Kidney epithelial cell (primary cell): ENCODE measurements around the gene ARAP2. TPM values are rescaled to one million over a fixed set of nuclear protein-coding genes. Genes with fewer than 3 reads are reported as not detected.

Source experiments
- DNase-seq: peaks from one replicate; pipeline ENCODE4 v3.0.0-alpha.2; 2010; ENCODE audit warnings: low read depth
- H3K27me3 ChIP-seq: 2 replicates; pipeline ENCODE4 v1.6.0; 2011; ENCODE audit warnings: low read length; ENCODE audit not compliant: control insufficient read depth, insufficient read depth
- H3K36me3 ChIP-seq: 2 replicates; pipeline ENCODE4 v1.5.1; 2011; ENCODE audit warnings: low read length; ENCODE audit not compliant: control insufficient read depth, insufficient read depth
- H3K4me3 ChIP-seq: 2 replicates; pipeline ENCODE4 v1.5.1; 2011; ENCODE audit warnings: low read depth, mild to moderate bottlenecking, control low read depth, low read length
- total RNA-seq: library from RNA; depleted of rRNA; stranded (reverse); fragments of >200 nt; gene quantifications from 2 replicates; pipeline ENCODE4 v1.2.3, GENCODE V29; 2015
- TF ChIP-seq, protein P1 (sequence below): IDR thresholded peaks from 2 replicates; pipeline ENCODE4 v1.5.1; 2011; ENCODE audit warnings: mild to moderate bottlenecking, moderate library complexity, low read length, control low read depth, inconsistent platforms; ENCODE audit not compliant: insufficient read depth, poor library complexity, severe bottlenecking

Gene ARAP2
- total RNA-seq, 1 donor from 2014 or later: 14.4 TPM

DNA sequence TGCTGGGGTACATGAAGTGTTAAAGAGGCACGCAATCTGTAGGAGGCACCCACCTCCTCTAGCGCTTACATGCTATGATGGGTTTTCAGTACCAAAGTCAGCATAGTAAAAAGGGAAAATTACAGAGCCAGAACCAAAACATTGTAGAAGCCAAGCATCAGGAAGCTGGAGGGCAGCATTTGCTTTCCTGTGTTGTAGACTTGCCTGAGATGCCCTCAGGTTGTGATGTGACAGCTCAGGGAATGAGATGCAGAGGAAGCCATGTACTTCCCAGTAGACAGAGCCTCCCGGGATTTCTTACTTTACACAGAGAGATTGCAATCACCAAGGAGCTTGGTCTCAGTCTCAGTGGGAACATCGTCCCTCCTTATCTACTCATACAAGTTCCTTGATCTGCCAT, 161.5 kb downstream of the ARAP2 start:
- no peaks in the 10 kb centered on the region for H3K36me3 ChIP-seq
- TF ChIP-seq, protein P1, sequence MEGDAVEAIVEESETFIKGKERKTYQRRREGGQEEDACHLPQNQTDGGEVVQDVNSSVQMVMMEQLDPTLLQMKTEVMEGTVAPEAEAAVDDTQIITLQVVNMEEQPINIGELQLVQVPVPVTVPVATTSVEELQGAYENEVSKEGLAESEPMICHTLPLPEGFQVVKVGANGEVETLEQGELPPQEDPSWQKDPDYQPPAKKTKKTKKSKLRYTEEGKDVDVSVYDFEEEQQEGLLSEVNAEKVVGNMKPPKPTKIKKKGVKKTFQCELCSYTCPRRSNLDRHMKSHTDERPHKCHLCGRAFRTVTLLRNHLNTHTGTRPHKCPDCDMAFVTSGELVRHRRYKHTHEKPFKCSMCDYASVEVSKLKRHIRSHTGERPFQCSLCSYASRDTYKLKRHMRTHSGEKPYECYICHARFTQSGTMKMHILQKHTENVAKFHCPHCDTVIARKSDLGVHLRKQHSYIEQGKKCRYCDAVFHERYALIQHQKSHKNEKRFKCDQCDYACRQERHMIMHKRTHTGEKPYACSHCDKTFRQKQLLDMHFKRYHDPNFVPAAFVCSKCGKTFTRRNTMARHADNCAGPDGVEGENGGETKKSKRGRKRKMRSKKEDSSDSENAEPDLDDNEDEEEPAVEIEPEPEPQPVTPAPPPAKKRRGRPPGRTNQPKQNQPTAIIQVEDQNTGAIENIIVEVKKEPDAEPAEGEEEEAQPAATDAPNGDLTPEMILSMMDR: no peak
- H3K27me3 ChIP-seq: no peaks in the 10 kb centered on the region
- H3K4me3 ChIP-seq: no peak overlapping the region
- DNase-seq: no peak

DNA sequence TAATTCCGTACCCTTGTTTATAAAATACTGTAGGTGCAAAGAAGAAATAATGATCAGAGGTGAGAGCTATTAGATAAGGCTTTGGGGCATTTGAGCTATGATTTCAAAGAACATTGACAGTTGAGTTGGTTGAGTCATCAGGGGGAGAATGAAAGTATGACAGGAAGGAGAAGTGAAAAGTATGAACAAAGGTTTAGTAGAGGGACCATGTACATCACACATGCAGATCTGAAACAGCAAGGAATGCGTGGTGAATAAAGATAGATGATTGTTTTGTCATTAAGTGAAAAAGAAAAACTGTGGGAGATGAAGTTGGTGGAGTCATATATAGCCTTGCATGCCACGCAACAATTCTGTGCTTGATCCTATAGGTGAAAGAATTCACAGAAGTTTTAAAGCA, 163.1 kb downstream of the ARAP2 start:
- H3K4me3 ChIP-seq: no peak overlapping the region
- TF ChIP-seq, protein P1: no peak
- DNase-seq: no peak
- no peaks in the 10 kb centered on the region for H3K27me3 ChIP-seq
- no peaks in the 10 kb centered on the region for H3K36me3 ChIP-seq

DNA sequence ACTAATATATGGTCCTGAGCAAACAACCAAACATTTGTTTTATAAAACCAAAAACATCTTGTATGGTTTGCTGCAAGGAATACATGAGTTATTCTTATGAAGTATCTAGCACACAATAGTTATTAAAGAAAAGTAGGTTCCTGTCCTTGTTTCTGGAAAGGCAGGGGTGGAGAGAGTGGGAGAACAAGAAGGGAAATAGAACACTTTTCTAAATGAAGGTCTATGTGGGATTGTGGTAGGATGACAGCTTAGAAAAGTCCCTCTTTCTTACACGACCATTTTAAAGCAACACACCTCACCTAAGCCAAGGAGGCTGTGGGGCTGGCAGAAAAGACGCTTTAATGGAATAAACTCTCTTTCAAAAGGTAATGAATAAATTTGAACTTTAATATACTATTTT, 164.6 kb downstream of the ARAP2 start:
- Histone ChIP-seq H3K4me3 (no peak overlapping the region), H3K27me3 (no peaks in the 10 kb centered on the region), H3K36me3 (no peaks in the 10 kb centered on the region)
- no peak for DNase-seq
- TF ChIP-seq, protein P1: no peak

DNA sequence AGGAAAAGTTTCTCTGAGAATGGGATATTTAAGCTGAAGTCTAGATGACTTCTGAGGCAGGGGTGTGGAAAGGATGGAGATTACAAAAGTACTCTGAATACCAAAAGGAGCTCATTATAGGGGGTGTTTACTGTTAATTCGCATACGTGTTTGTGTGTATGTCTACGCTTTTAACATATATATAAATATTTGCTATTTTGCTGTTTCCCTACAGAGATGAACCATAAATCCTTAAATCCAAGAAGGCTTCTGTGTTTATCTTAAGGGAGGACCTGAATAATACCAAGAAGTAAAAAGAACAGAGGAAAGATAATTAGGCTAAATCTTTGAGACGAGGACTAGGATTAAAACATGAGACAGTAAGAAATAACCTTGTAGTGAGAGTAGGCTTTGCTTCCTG, 166.0 kb downstream of the ARAP2 start:
- Histone ChIP-seq H3K27me3 (no peaks in the 10 kb centered on the region), H3K4me3 (no peak overlapping the region), H3K36me3 (no peaks in the 10 kb centered on the region)
- TF ChIP-seq, protein P1: no peak
- no peak for DNase-seq

DNA sequence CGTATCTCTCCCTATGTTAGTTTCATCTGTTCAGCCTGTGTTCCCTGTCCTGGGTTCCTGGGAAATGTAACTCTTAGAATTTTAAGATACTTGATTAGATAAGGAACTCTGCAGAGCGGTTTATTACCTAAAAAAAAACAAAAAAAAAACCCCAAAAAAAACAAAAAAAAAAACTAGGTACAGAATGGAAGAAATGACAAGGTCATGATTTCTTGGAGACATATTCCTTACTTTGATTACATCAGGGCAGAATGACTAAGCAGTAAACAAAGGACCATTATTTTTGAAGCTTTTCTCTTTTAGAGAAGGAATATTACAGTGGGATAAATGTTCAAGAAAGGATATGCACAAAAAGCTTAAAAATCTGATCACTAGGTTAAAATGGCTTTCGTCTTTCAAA, 171.8 kb downstream of the ARAP2 start:
- no peak overlapping the region for H3K4me3 ChIP-seq
- TF ChIP-seq, protein P1: no peak
- H3K36me3 ChIP-seq: no peaks in the 10 kb centered on the region
- H3K27me3 ChIP-seq: no peaks in the 10 kb centered on the region
- no peak for DNase-seq

DNA sequence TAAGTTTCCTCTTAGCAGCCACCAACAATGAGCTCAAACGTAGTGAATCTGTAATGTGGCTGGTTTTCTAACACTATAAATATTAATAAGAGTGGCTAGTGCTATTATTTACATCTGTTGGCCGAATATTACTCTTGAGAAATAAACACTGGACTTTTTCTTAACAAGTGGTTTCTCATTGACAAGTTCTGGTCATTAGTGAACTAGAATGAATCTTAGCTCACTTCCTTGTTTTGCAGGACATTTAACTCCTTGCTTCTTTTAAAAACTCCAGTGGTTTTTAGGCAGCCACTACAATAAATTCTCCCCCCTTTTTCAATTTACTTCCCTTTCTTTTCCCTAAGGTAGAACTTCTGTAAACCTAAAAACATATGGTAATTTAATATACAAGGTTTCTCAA, 177.2 kb downstream of the ARAP2 start:
- H3K36me3 ChIP-seq: no peaks in the 10 kb centered on the region
- no peaks in the 10 kb centered on the region for H3K27me3 ChIP-seq
- H3K4me3 ChIP-seq: no peak overlapping the region
- DNase-seq: no peak
- TF ChIP-seq, protein P1: no peak
